ENCODE data around the gene SNAI3. TPM values are rescaled to one million over a fixed set of nuclear protein-coding genes. Genes with fewer than 3 reads are reported as not detected.
A peak's percentile ranks its signal among the peaks of the same experiment; 100 is the strongest.

SNAI3 gene
- total and polyA plus RNA-seq, 2 of the 8 experiments (the other 6 are each of a cell fraction or from before 2014, with no cell fraction given) = 8.5 to 13.3 TPM

DNA sequence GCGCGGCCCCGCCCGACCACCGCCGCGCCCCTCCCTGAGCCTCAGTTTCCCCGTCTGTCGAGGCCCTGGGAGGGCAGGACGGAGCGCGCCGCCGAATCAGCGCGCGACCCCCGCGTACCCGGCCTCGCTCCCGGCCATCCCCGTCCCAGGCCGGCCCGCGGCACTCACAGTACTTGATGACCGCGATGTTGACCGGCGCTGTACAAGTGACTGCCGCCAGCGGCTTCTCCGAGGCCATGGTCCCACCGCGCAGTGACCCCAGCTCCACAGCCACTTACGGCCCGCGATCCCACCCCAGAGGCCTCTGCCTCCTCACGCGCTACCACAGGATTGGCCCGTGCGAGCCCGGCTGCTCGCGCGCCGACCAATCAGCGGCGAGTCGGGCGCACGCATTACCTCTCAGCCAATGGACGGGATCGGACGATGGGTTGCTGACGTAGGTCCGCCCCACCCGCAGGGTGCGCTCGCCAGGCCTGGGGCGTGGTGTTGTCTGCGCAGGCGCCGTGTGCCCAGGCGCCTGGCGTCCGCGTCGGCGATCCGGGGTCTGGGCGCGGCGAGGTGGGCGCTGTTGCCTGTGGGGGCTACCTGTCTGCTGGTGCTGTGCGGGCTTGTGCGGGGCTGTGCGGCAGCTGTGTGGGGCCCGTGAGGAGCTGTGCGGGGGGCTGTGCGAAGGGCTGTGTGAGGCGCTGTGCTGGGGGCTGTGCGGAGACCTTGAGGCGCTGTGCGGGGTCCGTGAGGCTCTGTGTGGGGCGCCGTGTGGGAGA, 23.3 kb downstream of the SNAI3 start, which contains the start of gene MVD:
Gene MVD, minus strand, starts transcription at position 249 of the 764 bp plus-strand sequence. Its CDS starts 11 bp downstream, at position 238.
- Histone ChIP-seq H3K4ac (replicated peaks; ENCODE audit: insufficient read length, low read depth, low read length) (peak within 1 kb of the TSS; percentile 69), H3K18ac (ENCODE audit: extremely low read depth, low read length) (peak within 1 kb of the TSS; percentile 92), H2AK5ac (ENCODE audit: low read depth, low read length) (no peak within 1 kb of the TSS), H3K14ac (ENCODE audit: insufficient read length) (no peak within 1 kb of the TSS), H4K20me1 (replicated peaks in 1 of 2; ENCODE audit: control insufficient read depth in 1 of 2, insufficient read depth in 2 of 2, low read length in 2 of 2) (peaks cover 2 to 6% of the 10 kb centered on the region in 2 experiments), H3K79me1 (ENCODE audit: low read depth, low read length) (peaks cover 2% of the 10 kb centered on the region), H3K4me3 (ENCODE audit: extremely low read depth in 1 of 4, insufficient read depth in 2 of 4, low read depth in 3 of 4, low read length in 4 of 4) (peak within 1 kb of the TSS; percentile 74 to 84 (median 79)), H3K27me3 (replicated peaks in 1 of 4; ENCODE audit: control insufficient read depth in 3 of 4, extremely low read depth in 1 of 4, insufficient read depth in 3 of 4, low read length in 3 of 4) (no peaks in the 10 kb centered on the region), H2BK20ac (ENCODE audit: low read length) (no peak within 1 kb of the TSS), H3K4me2 (ENCODE audit: insufficient read depth in 1 of 2, low read depth in 2 of 2, low read length in 2 of 2) (peak within 1 kb of the TSS; percentile 56 to 80), H2BK15ac (ENCODE audit: low read length) (no peak within 1 kb of the TSS), H2BK120ac (replicated peaks; ENCODE audit: low read depth, low read length) (no peak within 1 kb of the TSS), H3K9me3 (ENCODE audit: insufficient read depth in 2 of 2, low read depth in 1 of 2, low read length in 1 of 2) (no peaks in the 10 kb centered on the region), H4K5ac (ENCODE audit: insufficient read length, low read depth, low read length) (peak within 1 kb of the TSS; percentile 93), H3K23ac (ENCODE audit: insufficient read length) (no peak within 1 kb of the TSS), H3K9ac (replicated peaks in 1 of 4; ENCODE audit: extremely low read depth in 1 of 4, low read depth in 3 of 4, low read length in 3 of 4) (peak within 1 kb of the TSS; percentile 69 to 75 (median 72); a peak in 6 of 7 replicates), H3K27ac (ENCODE audit: low read depth, low read length) (peak within 1 kb of the TSS; percentile 75; the same call in 1 of the 2 replicates), H4K8ac (ENCODE audit: extremely low read depth, insufficient read depth, low read length) (peak within 1 kb of the TSS; percentile 94), H2AFZ (ENCODE audit: low read length) (peak within 1 kb of the TSS; percentile 46; the same call in 1 of the 2 replicates), H3K79me2 (ENCODE audit: control insufficient read depth in 1 of 2, insufficient read depth in 2 of 2, low read length in 2 of 2) (peaks cover 0 to 41% of the 10 kb centered on the region in 2 experiments; a peak in 3 of 4 replicates), H3K23me2 (ENCODE audit: low read depth, low read length) (peaks cover 7% of the 10 kb centered on the region; the same call in 1 of the 2 replicates), H3K56ac (replicated peaks; ENCODE audit: insufficient read length, low read depth, low read length) (peak within 1 kb of the TSS; percentile 92), H2BK12ac (ENCODE audit: low read depth, low read length) (peak within 1 kb of the TSS; percentile 50; the same call in 1 of the 2 replicates), H3K36me3 (ENCODE audit: control insufficient read depth in 2 of 4, insufficient read depth in 4 of 4, low read length in 3 of 4) (no peaks in the 10 kb centered on the region), H4K91ac (replicated peaks; ENCODE audit: insufficient read length, low read length) (peak within 1 kb of the TSS; percentile 89), H3K4me1 (replicated peaks in 1 of 4; ENCODE audit: control insufficient read depth in 3 of 4, insufficient read depth in 4 of 4, low read length in 3 of 4) (peaks cover 0 to 3% (median 0%) of the 10 kb centered on the region in 4 experiments; a peak in 2 of 7 replicates), H2BK5ac (ENCODE audit: low read depth, low read length) (peak within 1 kb of the TSS; percentile 87)
- 2% methylated on average over 87 of the region's 88 CpGs; no CpG with 5 or more reads in 1 of the 2 experiments for WGBS, 2 experiments (ENCODE audit: extremely low coverage in 1 of 2, insufficient coverage in 1 of 2, insufficient read length in 1 of 2, insufficient replicate concordance in 2 of 2, low coverage in 1 of 2, low lambda C conversion rate in 2 of 2, missing lambda C conversion rate in 1 of 2)
- POLR2A ChIA-PET (ENCODE audit: partially characterized antibody) = interaction anchor here (0.8 to 3.1 kb wide), 14 partner anchors 9 to 92 kb away, joined by 3 to 19 read pairs (median 5); partner anchors contain the start of genes CYBA, IL17C and ZC3H18
- peak; percentile 96 to 97 for DNase-seq (ENCODE audit: low read depth in 1 of 2, low spot score in 2 of 2)
- no peak for FAIRE-seq
- CTCF ChIA-PET (ENCODE audit: partially characterized antibody) = interaction anchor here (1.0 to 2.8 kb wide), 5 partner anchors 9 to 238 kb away, joined by 3 to 11 read pairs (median 4); no protein-coding TSS in a partner anchor
- TF ChIP-seq TEAD4 (IDR thresholded peaks at IDR 0.05; ENCODE audit: low read depth, low read length) (no peak), TAF1 (IDR thresholded peaks at IDR 0.05; ENCODE audit: low read depth, low read length) (peak; percentile 91), YY1 (IDR thresholded peaks at IDR 0.05; ENCODE audit: low read depth, low read length) (no peak), POLR2A (IDR thresholded peaks at IDR 0.05; ENCODE audit: control extremely low read depth in 1 of 2, low read depth in 2 of 2, low read length in 2 of 2) (peak in 1 of 2 experiments; percentile 62; a peak in 1 of 3 replicates), NANOG (IDR thresholded peaks at IDR 0.05; ENCODE audit: insufficient read depth, low read depth, low read length, poor library complexity, severe bottlenecking) (no peak), CBX8 (IDR thresholded peaks at IDR 0.05; ENCODE audit: borderline replicate concordance, low read depth, low read length) (no peak), TAF7 (optimal IDR thresholded peaks at IDR 0.05; ENCODE audit: borderline replicate concordance, low read depth, low read length) (peak; percentile 80), JUND (IDR thresholded peaks at IDR 0.05; ENCODE audit: low read length) (no peak), POU5F1 (IDR thresholded peaks at IDR 0.05; ENCODE audit: low read depth, low read length) (no peak)
- TF ChIP-seq, protein P1, sequence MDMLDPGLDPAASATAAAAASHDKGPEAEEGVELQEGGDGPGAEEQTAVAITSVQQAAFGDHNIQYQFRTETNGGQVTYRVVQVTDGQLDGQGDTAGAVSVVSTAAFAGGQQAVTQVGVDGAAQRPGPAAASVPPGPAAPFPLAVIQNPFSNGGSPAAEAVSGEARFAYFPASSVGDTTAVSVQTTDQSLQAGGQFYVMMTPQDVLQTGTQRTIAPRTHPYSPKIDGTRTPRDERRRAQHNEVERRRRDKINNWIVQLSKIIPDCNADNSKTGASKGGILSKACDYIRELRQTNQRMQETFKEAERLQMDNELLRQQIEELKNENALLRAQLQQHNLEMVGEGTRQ (IDR thresholded peaks at IDR 0.05; ENCODE audit: low read length) = no peak

Measured in H1 (cell line).